Activated T-helper 17 cell treated with anti-CD3 and anti-CD28 coated beads, Interleukin-2, amount 50 U/mL, for 72 hours (primary cell): Measurements from ENCODE around the gene ZNF3. TPM values are rescaled to one million over a fixed set of nuclear protein-coding genes. Genes with fewer than 3 reads are reported as not detected.
A peak's percentile ranks its signal among the peaks of the same experiment; 100 is the strongest.

Source experiments
- ATAC-seq: fragments of 150-1000 bp; cut with Tn5 transposase; replicated peaks from 2 replicates; pipeline ENCODE4 v1.10.0; 2021; ENCODE audit warnings: mild to moderate bottlenecking, moderate library complexity
- H3K27ac Mint-ChIP-seq: one replicate; pipeline ENCODE4 v1.8.0; 2022; ENCODE audit warnings: mixed read lengths
- H3K27me3 Mint-ChIP-seq: one replicate; pipeline ENCODE4 v1.8.0; 2022; ENCODE audit warnings: mixed read lengths
- H3K36me3 Mint-ChIP-seq: one replicate; pipeline ENCODE4 v1.8.0; 2022; ENCODE audit warnings: low read depth, mild to moderate bottlenecking, mixed read lengths
- H3K4me1 Mint-ChIP-seq: one replicate; pipeline ENCODE4 v1.8.0; 2022; ENCODE audit warnings: mixed read lengths
- H3K4me3 Mint-ChIP-seq: one replicate; pipeline ENCODE4 v1.8.0; 2022; ENCODE audit warnings: mild to moderate bottlenecking, mixed read lengths
- H3K9me3 Mint-ChIP-seq: one replicate; pipeline ENCODE4 v1.8.0; 2022; ENCODE audit warnings: mixed read lengths
- total RNA-seq, 2 donors: library from RNA; stranded (reverse); gene quantifications; one replicate each; pipeline ENCODE4 v1.2.3, GENCODE V29; 2022

ZNF3 gene
- total RNA-seq, 2 donors from 2014 or later, result 16.9 to 17.1 TPM

DNA sequence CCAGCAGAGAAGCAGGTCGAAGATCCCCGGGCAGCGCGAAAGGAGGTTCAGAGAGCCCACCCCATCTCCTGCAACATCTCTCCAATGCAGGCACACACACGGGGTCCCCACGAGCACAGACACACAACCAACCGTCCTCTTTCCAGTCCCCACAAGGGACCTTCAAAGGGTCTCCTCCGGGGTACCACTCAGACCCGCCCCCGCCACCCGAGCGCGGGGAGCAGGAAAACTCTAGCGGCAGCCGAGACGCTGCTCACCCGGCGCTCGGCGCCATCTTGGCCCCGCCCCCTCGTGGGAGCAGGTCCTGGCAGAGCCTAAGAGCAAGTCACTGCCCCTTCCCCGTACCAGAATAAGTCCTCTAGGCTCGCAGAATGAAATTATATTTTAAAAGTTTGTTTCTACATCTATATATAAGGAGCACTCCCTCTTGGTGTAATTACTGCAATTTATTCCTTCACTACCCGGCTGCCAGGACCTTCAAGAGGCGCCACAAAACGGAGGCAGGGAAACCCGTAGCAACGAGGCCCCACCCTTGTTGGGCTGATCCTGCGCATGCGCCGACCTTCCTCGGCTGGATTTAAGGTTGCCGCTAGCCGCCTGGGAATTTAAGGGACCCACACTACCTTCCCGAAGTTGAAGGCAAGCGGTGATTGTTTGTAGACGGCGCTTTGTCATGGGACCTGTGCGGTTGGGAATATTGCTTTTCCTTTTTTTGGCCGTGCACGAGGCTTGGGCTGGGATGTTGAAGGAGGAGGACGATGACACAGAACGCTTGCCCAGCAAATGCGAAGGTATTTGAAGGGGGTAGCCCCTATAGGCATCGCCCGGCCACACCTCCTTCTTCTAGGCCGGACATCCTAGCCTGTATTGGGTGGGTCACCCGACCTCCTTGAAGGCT lies 37.8 kb upstream of the ZNF3 start, which contains the start of the genes CNPY4 and TAF6:
TSS of gene CNPY4 (plus strand) at position 563 of the 898 bp plus-strand sequence. CDS start at position 674, 111 bp downstream.
TSS of gene TAF6 (minus strand) at position 287 of the 898 bp plus-strand sequence. CDS start 5,149 bp downstream, outside the sequence.
- peak; percentile 85 for ATAC-seq
- H3K27ac Mint-ChIP-seq, result peak within 1 kb of the TSS; percentile 100
- H3K4me1 Mint-ChIP-seq, result peaks cover 5% of the 10 kb centered on the region
- H3K4me3 Mint-ChIP-seq, result peak within 1 kb of the TSS; percentile 92
- H3K27me3 Mint-ChIP-seq, result no peaks in the 10 kb centered on the region
- H3K9me3 Mint-ChIP-seq, result no peaks in the 10 kb centered on the region
- peaks cover 28% of the 10 kb centered on the region for H3K36me3 Mint-ChIP-seq

DNA sequence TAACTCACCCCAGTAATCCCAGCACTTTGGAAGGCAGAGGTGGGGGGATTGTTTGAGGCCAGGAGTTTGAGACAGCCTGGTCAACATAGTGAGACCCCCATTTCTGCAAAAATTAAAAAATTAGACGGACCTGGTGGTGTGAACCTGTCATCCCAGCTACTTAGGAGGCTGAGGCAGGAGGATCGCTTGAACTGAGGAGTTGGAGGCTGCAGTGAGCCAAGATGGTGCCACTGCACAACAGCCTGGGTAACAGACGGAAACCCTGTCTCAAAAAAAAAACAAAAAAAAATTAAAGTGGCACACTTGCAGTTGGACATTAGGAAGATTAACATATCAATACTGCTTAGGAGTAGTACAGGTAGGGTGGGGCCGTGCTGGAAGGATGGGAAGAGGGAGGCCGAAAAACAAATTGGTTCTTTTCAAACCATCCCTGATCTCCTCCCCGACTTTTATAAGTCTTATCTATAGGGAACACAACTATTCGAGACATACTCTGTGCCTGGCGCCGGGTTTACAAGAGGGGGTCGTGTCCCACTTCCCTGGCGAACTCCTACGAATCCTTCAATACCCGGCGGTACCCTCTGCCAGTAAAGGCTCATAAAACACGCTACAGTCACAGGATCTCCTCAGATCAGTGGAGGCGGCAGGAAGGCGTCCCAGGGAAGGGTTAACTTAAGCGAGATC lies 37.0 kb upstream of the ZNF3 start:
- H3K4me3 Mint-ChIP-seq, result peak overlapping the region; percentile 92
- H3K36me3 Mint-ChIP-seq, result peaks cover 30% of the 10 kb centered on the region

DNA sequence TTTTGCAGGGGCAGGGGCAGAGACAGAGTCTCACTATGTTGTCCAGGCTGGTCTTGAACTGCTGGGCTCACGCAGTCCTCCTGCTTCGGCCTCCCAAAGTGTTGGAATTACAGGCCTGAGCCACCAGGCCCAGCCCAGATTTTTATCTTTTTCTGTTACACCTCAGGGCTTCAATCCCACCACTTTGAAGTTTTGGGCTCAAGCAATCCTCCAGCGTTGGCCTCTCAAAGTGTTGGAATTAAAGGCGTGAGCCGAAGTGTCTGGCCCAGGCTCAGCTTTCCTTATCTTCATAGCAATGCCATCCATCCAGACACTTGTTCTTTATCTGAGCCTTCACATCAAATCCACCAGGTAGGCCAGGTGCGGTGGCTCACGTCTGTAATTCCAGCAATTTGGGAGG lies 33.5 kb upstream of the ZNF3 start:
- peaks cover 5% of the 10 kb centered on the region for H3K4me1 Mint-ChIP-seq
- peaks cover 52% of the 10 kb centered on the region for H3K36me3 Mint-ChIP-seq
- no peaks in the 10 kb centered on the region for H3K27me3 Mint-ChIP-seq
- no peak for ATAC-seq
- H3K4me3 Mint-ChIP-seq, result no peak overlapping the region
- H3K9me3 Mint-ChIP-seq, result no peaks in the 10 kb centered on the region
- no peak overlapping the region for H3K27ac Mint-ChIP-seq

More for the DNA sequence above, 37.0 kb upstream of the ZNF3 start:
- no peak for ATAC-seq
- Mint-ChIP-seq H3K27ac (peak overlapping the region; percentile 100), H3K4me1 (peaks cover 5% of the 10 kb centered on the region), H3K9me3 (no peaks in the 10 kb centered on the region), H3K27me3 (no peaks in the 10 kb centered on the region)

DNA sequence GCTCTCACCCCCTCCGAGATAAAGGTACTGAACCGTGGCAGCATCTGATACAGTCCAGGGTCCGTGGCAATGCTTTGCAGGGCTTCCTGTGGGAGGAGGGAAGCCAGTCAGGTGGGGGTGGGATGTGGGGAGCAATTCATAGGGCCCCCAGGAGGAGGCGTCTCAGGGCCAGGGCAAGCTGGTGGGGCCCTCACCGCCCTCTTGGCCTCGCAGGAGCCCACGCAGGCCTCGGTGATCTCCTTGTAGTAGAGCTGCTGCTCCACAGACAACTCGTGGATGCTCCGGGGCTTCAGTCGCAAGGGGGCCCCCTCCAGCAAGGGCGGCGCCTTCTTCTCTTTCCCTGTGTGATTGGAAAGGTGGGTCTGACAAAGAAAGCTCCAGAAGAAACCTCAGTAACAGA lies 30.4 kb upstream of the ZNF3 start:
- peaks cover 5% of the 10 kb centered on the region for H3K4me1 Mint-ChIP-seq
- ATAC-seq, result no peak
- H3K4me3 Mint-ChIP-seq, result no peak overlapping the region
- H3K9me3 Mint-ChIP-seq, result no peaks in the 10 kb centered on the region
- no peak overlapping the region for H3K27ac Mint-ChIP-seq
- no peaks in the 10 kb centered on the region for H3K27me3 Mint-ChIP-seq
- peaks cover 69% of the 10 kb centered on the region for H3K36me3 Mint-ChIP-seq

DNA sequence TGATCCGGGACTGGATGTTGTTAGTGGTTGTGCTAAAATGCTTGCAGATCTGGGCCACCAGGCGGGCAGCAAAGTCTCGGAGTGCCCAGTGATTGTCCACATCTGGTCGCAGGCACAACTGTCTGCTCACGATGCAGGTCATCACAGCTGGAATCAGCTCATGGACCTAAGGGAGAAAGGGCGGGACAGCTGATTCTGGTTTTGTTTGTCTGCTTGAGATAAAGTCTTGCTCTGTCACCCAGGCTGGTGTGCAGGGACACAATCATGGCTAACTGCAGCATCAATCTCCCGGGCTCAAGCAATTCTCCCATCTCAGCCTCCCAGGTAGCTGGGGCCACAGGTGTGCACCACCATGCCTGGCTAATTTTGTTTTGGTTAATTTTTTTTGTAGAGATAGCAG lies 29.6 kb upstream of the ZNF3 start:
- ATAC-seq, result no peak
- Mint-ChIP-seq H3K4me3 (no peak overlapping the region), H3K27me3 (no peaks in the 10 kb centered on the region), H3K9me3 (no peaks in the 10 kb centered on the region), H3K36me3 (peaks cover 73% of the 10 kb centered on the region), H3K4me1 (no peaks in the 10 kb centered on the region), H3K27ac (no peak overlapping the region)

DNA sequence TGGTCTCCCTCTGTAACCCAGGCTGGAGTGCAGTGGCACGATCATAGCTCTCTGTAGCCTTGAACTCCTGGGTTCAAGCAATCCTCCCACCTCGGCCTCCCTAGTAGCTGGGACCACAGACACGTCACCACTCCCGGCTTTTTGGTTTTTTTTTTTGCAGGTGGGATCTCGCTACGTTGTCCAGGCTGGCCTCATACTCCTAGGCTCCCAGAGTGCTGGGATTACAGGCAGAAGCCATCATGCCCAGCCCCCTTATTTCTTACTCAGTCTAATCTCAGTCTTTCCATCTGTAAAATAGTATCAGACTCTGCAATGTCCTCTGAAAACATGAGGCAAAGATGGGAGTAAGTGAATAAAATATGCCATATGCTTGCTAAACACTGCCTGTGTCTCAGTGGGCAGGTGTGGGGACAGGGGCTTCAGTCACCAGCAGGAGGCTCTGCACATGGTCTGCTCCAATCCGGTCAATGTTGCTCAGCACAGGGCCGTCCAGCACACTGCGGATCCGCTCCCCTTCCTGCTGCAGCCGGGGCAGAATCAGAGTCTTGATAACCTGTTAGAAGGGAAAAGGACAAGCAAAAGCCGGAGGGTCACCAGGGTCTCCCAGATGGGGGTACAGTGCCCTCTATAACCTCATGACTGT lies 28.1 kb upstream of the ZNF3 start:
- H3K4me1 Mint-ChIP-seq, result no peaks in the 10 kb centered on the region
- peaks cover 73% of the 10 kb centered on the region for H3K36me3 Mint-ChIP-seq
- no peak for ATAC-seq
- H3K27me3 Mint-ChIP-seq, result no peaks in the 10 kb centered on the region
- peak overlapping the region; percentile 20 for H3K27ac Mint-ChIP-seq
- H3K9me3 Mint-ChIP-seq, result no peaks in the 10 kb centered on the region
- H3K4me3 Mint-ChIP-seq, result no peak overlapping the region

DNA sequence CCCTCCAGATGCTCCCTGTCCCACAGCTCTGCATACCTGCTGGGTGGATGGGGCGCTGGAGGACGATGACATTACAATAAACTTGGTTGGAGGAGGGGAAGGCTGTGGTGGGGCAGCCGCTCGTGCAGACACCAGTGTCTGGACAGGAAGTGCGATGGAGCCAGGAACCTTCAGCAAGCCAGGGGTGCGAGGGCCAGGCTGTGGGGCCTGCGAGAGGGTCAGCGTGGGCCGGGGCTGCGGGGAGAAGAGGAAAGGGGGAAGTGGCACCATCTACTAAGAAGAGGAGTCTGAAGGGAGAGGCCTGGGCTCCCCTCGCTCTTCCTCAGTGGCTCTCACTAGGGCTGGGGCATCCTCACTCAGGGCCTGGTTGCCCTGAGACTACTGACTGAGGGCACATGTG lies 26.4 kb upstream of the ZNF3 start:
- peaks cover 76% of the 10 kb centered on the region for H3K36me3 Mint-ChIP-seq
- H3K4me1 Mint-ChIP-seq, result no peaks in the 10 kb centered on the region
- no peak overlapping the region for H3K4me3 Mint-ChIP-seq
- no peak for ATAC-seq
- H3K9me3 Mint-ChIP-seq, result no peaks in the 10 kb centered on the region
- H3K27ac Mint-ChIP-seq, result no peak overlapping the region
- no peaks in the 10 kb centered on the region for H3K27me3 Mint-ChIP-seq

DNA sequence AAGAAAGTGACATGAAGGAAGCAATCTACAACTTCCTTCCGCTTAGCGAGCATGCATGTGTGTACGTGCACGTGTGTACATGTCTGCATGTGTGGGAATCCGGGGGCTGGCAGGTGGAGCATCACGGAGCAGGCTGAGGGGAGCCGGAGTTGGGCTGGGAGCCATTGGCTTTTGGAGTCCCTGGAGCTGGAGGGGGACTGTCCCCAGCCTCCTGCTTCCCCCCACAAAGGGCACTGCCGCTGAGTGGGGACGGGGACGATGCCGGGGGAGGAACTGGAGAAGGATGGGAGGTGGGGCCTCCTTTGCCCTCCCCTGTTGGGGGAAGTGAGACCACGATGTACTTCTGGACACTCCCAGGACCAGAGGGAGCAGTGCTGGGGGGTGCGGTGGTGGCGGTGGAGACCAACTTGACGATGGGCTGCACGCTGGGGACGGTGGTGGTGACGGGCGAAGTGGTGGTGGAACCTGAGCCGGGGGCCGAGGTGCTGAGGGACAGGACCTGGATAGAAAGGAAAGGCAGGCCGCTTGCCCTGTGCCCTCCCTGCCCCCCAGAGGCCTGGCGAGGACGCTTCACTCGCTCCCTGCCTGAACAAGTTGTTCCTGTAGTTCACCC lies 25.7 kb upstream of the ZNF3 start:
- Mint-ChIP-seq H3K9me3 (no peaks in the 10 kb centered on the region), H3K27me3 (no peaks in the 10 kb centered on the region), H3K4me3 (no peak overlapping the region), H3K27ac (no peak overlapping the region), H3K36me3 (peaks cover 69% of the 10 kb centered on the region), H3K4me1 (peaks cover 5% of the 10 kb centered on the region)
- no peak for ATAC-seq

DNA sequence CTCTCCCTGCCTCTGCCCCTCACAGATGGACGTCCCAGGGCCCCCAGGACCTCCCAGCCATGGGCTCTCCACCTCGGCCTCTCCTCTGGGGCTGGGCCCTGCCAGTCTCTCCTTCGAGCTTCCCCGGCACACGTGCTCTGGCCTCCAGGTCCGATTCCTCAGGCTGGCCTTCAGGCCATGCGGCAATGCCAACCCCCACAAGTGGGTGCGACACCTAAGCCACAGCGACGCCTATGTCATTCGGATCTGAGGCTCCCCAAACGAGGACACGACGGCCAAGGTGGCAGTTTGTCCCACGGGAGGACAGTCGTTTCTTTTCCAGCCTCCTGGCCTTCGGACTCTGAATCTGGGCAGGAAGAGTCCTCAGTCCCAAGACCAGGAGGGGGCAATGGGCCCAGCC lies 25.1 kb upstream of the ZNF3 start:
- no peak overlapping the region for H3K27ac Mint-ChIP-seq

DNA sequence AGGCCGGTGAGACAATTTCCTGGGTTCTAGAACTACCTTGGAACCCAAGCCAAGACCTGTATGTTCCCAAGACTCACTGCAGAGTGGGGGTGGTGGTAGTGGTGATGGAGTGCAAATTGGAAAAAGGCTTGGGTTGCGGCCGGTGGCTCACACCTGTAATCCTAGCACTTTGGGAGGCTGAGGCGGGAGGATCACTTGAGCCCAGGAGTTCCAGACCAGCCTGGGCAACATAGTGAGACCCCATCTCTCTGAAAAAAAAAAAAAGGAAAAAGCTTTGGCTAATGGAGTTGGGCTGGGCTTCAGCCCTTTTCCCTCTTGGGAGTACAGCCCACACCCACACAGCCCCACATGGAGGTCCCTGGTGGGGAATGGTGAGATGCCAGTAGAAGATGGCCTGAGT lies 24.0 kb upstream of the ZNF3 start:
- Mint-ChIP-seq H3K27me3 (no peaks in the 10 kb centered on the region), H3K9me3 (no peaks in the 10 kb centered on the region), H3K4me1 (peaks cover 5% of the 10 kb centered on the region), H3K4me3 (no peak overlapping the region), H3K36me3 (peaks cover 66% of the 10 kb centered on the region), H3K27ac (no peak overlapping the region)
- ATAC-seq, result no peak

More for the DNA sequence above, 25.1 kb upstream of the ZNF3 start:
- Mint-ChIP-seq H3K4me1 (peaks cover 5% of the 10 kb centered on the region), H3K4me3 (no peak overlapping the region), H3K36me3 (peaks cover 66% of the 10 kb centered on the region), H3K27me3 (no peaks in the 10 kb centered on the region), H3K9me3 (no peaks in the 10 kb centered on the region)
- no peak for ATAC-seq

DNA sequence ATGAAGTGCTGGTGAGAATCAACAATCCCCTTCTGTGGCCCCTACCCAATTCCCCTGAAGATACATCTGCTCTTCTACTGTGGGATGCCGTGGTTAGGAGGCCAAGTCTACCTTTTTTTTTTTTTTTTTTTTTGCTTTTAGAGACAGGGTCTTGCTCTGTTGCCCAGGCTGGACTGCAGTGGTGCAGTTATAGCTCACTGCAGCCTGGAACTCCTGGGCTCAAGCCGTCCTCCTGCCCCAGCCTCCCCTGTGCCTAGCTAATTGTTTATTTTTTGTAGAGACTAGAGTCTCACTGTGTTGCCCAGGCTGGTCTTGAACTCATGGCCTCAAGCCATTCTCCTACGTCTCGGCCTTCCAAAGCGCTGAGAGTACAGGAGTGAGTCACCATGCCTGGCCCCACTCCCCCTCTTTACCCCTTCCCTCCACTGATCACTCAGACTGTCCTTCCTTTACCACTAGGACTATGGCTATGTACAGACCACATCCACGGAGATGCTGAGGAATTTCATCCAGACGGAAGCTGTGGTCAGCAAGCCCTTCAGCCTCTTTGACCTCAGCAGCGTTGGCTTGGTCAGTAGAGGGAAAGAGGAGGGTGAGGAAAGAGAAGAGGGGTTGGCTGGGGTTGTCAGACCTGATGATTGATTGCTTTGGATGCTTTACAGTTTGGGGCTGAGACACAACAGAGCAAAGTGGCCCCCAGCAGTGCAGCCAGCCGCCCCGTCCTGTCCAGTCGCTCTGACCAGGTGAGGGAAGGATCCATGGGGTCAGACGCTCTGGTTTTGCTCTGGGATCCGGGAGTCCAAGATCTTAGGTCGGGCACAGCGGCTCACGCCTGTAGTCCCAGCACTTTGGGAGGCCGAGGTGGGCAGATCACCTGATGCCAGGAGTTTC lies 21.7 kb upstream of the ZNF3 start:
- H3K4me3 Mint-ChIP-seq, result peak overlapping the region; percentile 89
- H3K9me3 Mint-ChIP-seq, result no peaks in the 10 kb centered on the region
- peaks cover 23% of the 10 kb centered on the region for H3K4me1 Mint-ChIP-seq
- H3K27me3 Mint-ChIP-seq, result no peaks in the 10 kb centered on the region
- no peak for ATAC-seq
- H3K36me3 Mint-ChIP-seq, result peaks cover 66% of the 10 kb centered on the region
- peak overlapping the region; percentile 87 for H3K27ac Mint-ChIP-seq

DNA sequence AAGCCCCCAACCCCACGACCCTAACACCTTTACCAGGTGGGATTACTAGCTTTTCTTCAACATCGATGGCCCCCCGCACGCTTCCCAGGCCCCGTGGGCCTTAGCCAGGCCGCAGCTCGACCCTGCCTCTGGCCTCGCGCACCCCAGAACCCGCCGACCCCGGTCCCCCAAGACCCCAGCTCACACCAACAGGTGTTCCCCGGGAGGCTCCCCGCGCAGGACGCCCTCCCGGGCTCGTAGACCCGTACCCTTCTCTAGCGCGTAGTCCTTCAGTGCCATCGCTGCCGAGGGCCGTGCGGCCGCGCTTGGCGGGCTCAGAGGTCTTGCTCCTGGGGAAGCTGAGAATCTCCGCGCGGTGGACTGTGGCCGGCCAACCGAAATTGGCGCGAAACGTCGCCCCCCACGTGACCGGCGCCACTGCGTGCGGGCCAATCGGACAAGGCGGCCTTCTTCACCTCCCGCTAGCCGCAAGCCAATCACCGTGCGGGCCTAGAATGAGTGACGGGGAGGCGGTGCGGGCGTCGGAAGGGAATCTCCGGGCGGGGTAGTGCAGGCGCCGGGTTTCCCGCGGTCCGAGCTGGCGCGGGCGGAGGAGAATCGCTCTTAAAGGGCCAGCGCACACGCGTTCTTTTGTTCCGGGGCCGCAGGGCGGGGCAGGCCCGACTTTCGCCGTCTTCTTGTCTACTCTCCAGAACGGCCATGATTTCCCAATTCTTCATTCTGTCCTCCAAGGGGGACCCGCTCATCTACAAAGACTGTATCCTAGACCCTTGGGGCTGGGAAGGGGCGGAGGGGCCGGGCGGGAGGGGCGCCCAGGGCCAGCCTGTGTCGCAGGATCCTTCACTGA lies 19.7 kb upstream of the ZNF3 start, which contains the start of the genes AP4M1 and MCM7:
TSS of gene AP4M1 (plus strand) at position 628 of the 847 bp plus-strand sequence. CDS start at position 700, 72 bp downstream.
TSS of gene MCM7 (minus strand) at position 382 of the 847 bp plus-strand sequence. CDS start at position 279, 103 bp downstream.
- no peaks in the 10 kb centered on the region for H3K9me3 Mint-ChIP-seq
- peaks cover 28% of the 10 kb centered on the region for H3K4me1 Mint-ChIP-seq
- H3K36me3 Mint-ChIP-seq, result peaks cover 68% of the 10 kb centered on the region
- no peaks in the 10 kb centered on the region for H3K27me3 Mint-ChIP-seq
- H3K4me3 Mint-ChIP-seq, result peak within 1 kb of the TSS; percentile 89
- peak within 1 kb of the TSS; percentile 90 for H3K27ac Mint-ChIP-seq
- peak; percentile 93 for ATAC-seq
